NT2/D1 (cell line): ENCODE data around the gene RAB3C.

Experiments
- DNase-seq: peaks from one replicate; pipeline ENCODE4 v3.0.0-alpha.2; 2011; ENCODE audit warnings: low read depth, low spot score
- H3K27me3 ChIP-seq: 2 replicates; pipeline ENCODE4 v1.6.0; 2011; ENCODE audit warnings: mild to moderate bottlenecking; ENCODE audit not compliant: insufficient read length, insufficient read depth
- H3K36me3 ChIP-seq: 2 replicates; pipeline ENCODE4 v1.6.1; 2011; ENCODE audit warnings: mild to moderate bottlenecking, low read length, mixed read lengths; ENCODE audit not compliant: insufficient read depth, insufficient read length
- H3K4me1 ChIP-seq: 2 replicates; pipeline ENCODE4 v1.5.1; 2011; ENCODE audit not compliant: insufficient read depth, insufficient read length
- H3K4me3 ChIP-seq: 2 replicates; pipeline ENCODE4 v1.5.1; 2011; ENCODE audit warnings: low read depth; ENCODE audit not compliant: insufficient read length
- H3K9ac ChIP-seq: 2 replicates; pipeline ENCODE4 v1.6.0; 2011; ENCODE audit warnings: low read depth; ENCODE audit not compliant: insufficient read length
- H3K9me3 ChIP-seq: 2 replicates; pipeline ENCODE4 v1.5.1; 2011; ENCODE audit warnings: mild to moderate bottlenecking, low read length; ENCODE audit not compliant: insufficient read depth
- SUZ12 ChIP-seq: IDR thresholded peaks from 2 replicates; pipeline ENCODE4 v1.6.1; 2011; ENCODE audit not compliant: insufficient read length, insufficient read depth; ENCODE audit errors: extremely low read depth
- YY1 ChIP-seq: IDR thresholded peaks from 2 replicates; pipeline ENCODE4 v1.6.1; 2011; ENCODE audit not compliant: insufficient read length, insufficient read depth
- ZNF274 ChIP-seq: IDR thresholded peaks from 2 replicates; pipeline ENCODE4 v1.6.1; 2011; ENCODE audit warnings: mild to moderate bottlenecking, low read depth, low read length

Gene RAB3C

DNA sequence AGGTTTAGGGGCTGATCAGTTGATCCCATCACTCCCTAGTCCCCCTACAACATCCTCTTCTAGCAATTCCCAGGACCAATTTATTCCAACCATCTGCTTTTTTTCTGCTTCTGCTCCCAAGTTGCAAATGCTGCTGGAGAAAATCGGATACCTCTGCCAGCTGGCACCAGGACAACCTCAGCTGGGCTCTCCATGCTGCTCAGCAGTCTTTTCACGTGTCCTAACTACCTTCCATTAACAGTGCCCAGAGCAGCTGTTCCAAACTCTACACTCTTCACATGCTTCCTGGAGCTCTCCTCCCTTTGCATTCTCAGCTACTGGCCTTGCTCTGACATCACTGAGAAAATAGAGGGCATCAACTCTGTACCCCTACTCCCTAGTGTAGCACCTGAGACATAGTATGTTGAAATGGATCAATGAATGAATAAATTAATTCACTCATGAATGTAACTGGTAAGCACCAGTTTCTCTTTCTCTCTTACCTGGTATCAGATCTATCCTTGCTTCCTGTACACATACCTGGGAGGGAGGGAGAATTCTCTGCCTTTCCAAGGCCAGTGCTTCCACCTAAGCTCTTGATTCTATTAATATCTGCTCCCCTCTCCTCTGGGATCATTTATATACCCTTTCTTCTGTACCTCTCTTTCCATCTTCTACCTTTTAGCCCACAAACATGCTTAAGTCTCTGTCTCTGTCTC lies 191.0 kb downstream of the RAB3C start:
- H3K27me3 ChIP-seq: no peaks in the 10 kb centered on the region
- no peak overlapping the region for H3K4me3 ChIP-seq
- no peaks in the 10 kb centered on the region for H3K9me3 ChIP-seq
- no peak for DNase-seq
- H3K4me1 ChIP-seq: no peaks in the 10 kb centered on the region
- H3K9ac ChIP-seq: no peak overlapping the region
- H3K36me3 ChIP-seq: no peaks in the 10 kb centered on the region
- no peak for TF ChIP-seq SUZ12
- no peak for TF ChIP-seq YY1
- no peak for TF ChIP-seq ZNF274

- Histone ChIP-seq H3K9ac (no peak overlapping the region), H3K4me3 (no peak overlapping the region), H3K4me1 (no peaks in the 10 kb centered on the region), H3K9me3 (no peaks in the 10 kb centered on the region), H3K36me3 (no peaks in the 10 kb centered on the region), H3K27me3 (no peaks in the 10 kb centered on the region)
- DNase-seq: no peak
- TF ChIP-seq SUZ12 (no peak), ZNF274 (no peak), YY1 (no peak)
Measured at GRCh38 chr5:58774937-58775336, 192.1 kb downstream of the RAB3C start.

DNA sequence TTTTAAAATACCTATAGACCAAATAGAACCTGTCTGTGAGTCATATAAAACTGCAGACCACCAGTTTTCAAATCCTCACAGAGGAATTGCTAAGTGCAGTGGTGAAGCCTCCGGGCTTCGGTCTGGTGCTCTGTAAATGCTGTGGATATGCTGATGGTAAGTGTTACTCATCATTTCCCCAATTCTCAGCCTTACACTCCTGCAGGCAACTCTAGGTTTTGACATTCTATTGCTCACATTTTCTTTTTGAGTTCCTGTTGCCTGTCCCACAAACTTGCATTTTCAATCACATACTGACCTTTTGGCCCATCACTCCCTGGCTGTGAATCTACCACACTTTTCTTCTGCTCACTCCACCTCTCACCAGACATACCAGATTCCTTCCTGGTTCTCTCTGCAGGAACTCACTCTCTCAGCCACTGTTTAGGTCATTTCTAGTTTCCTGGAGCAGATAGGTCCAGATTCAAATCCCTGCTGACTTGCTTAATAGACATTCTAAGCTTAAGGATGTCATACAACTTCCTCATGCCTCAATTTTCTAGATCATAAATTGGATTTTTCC lies 192.9 kb downstream of the RAB3C start:
- Histone ChIP-seq H3K36me3 (no peaks in the 10 kb centered on the region), H3K27me3 (no peaks in the 10 kb centered on the region), H3K9me3 (no peaks in the 10 kb centered on the region), H3K9ac (no peak overlapping the region), H3K4me3 (no peak overlapping the region), H3K4me1 (no peaks in the 10 kb centered on the region)
- TF ChIP-seq ZNF274 (no peak), SUZ12 (no peak), YY1 (no peak)
- no peak for DNase-seq

- H3K9ac ChIP-seq: no peak overlapping the region
- no peaks in the 10 kb centered on the region for H3K9me3 ChIP-seq
- no peaks in the 10 kb centered on the region for H3K27me3 ChIP-seq
- TF ChIP-seq SUZ12 (no peak), YY1 (no peak), ZNF274 (no peak)
- H3K4me1 ChIP-seq: no peaks in the 10 kb centered on the region
- DNase-seq: no peak
- no peak overlapping the region for H3K4me3 ChIP-seq
- H3K36me3 ChIP-seq: no peaks in the 10 kb centered on the region
Measured at GRCh38 chr5:58776559-58776958, 193.7 kb downstream of the RAB3C start.

- Histone ChIP-seq H3K4me1 (no peaks in the 10 kb centered on the region), H3K9me3 (no peaks in the 10 kb centered on the region), H3K27me3 (no peaks in the 10 kb centered on the region), H3K9ac (no peak overlapping the region), H3K4me3 (no peak overlapping the region), H3K36me3 (no peaks in the 10 kb centered on the region)
- no peak for DNase-seq
- TF ChIP-seq YY1 (no peak), ZNF274 (no peak), SUZ12 (no peak)
Measured at GRCh38 chr5:58778888-58779287, 196.0 kb downstream of the RAB3C start.

DNA sequence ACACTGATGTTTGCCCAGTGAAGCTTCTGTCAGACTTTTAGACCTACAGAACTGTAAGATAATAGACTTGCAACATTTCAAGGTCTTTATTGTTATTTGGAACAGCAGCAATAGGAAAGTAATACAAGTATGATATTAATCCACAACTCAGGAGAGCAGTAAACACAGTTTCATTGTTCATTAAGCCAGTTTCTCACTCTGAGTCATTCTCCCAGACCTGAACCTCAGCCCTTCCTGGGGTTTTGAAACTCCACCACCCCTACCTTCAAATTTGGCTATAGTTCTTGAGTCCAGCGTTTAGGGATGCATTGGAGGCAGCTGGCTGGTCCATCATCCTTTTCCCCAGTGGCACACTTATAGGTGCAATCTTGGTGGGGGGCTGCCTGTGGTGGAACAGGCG lies 203.2 kb downstream of the RAB3C start:
- Histone ChIP-seq H3K36me3 (no peaks in the 10 kb centered on the region), H3K27me3 (no peaks in the 10 kb centered on the region), H3K4me3 (no peak overlapping the region), H3K9ac (no peak overlapping the region), H3K9me3 (no peaks in the 10 kb centered on the region), H3K4me1 (no peaks in the 10 kb centered on the region)
- TF ChIP-seq SUZ12: no peak
- no peak for TF ChIP-seq YY1
- no peak for TF ChIP-seq ZNF274
- DNase-seq: no peak

- DNase-seq: no peak
- Histone ChIP-seq H3K9me3 (no peaks in the 10 kb centered on the region), H3K9ac (no peak overlapping the region), H3K36me3 (no peaks in the 10 kb centered on the region), H3K27me3 (no peaks in the 10 kb centered on the region), H3K4me1 (no peaks in the 10 kb centered on the region), H3K4me3 (no peak overlapping the region)
- no peak for TF ChIP-seq YY1
- TF ChIP-seq ZNF274: no peak
- no peak for TF ChIP-seq SUZ12
Measured at GRCh38 chr5:58786711-58787303, 203.9 kb downstream of the RAB3C start.
